Myocyte (in vitro differentiated cells): Measurements from ENCODE around the gene FGF14. TPM values are rescaled to one million over a fixed set of nuclear protein-coding genes. Genes with fewer than 3 reads are reported as not detected.
A peak's percentile ranks its signal among the peaks of the same experiment; 100 is the strongest.

Experiments used
- DNase-seq: peaks from one replicate; pipeline ENCODE4 v3.0.0-alpha.2; 2012; ENCODE audit warnings: low read depth
- total RNA-seq: library from RNA; depleted of rRNA; stranded (reverse); fragments of >200 nt; gene quantifications from 2 replicates; pipeline ENCODE4 v1.2.3, GENCODE V29; 2014

Gene FGF14
- total RNA-seq, 1 donor from 2014 or later, result not detected

- no peak for DNase-seq
Measured at GRCh38 chr13:101941095-101941783, 460.6 kb downstream of the FGF14 start.

DNA sequence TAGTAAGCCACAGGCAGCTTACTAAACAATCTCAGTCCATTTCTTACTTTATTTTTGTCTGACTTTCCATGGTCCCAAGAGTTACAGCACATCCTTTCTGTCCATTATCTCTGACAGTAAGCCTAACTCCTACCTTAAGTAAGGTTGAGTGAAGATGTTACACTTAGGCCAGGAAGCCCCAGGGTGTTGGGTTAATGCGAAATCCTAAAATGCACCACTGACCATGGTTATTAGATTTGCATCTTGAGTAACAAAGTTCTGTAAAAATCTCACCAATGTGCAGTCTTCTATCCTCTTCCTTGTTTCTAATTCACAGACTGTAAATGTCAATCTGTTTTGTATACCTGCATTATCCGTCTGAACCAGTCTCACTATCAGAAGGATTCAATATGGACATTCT lies 462.5 kb downstream of the FGF14 start:
- no peak for DNase-seq

DNA sequence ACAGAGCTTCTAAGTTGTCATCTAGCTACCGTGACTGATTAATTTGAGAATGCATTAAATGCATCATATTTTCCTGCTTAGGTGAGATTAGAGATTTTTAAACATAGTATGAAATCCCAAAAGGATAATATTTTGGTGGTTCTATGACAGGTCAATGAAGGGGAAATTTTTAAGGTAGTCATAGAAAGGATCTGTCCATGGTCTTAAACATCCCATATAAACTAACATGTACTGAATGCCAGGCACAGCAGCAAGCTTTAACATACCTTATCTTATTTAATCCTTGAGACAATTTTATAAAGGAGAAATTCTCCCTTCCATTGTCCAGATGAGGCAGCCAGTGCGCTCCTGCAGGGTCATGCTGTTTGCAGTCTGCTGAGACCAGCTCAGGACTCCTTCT lies 466.0 kb downstream of the FGF14 start:
- no peak for DNase-seq

GRCh38 chr13:101931186-101931585 lies 470.7 kb downstream of the FGF14 start:
- no peak for DNase-seq

- DNase-seq, result no peak
Measured at GRCh38 chr13:101930331-101930730, 471.5 kb downstream of the FGF14 start.

- DNase-seq, result no peak
Measured at GRCh38 chr13:101925731-101926130, 476.1 kb downstream of the FGF14 start.

DNA sequence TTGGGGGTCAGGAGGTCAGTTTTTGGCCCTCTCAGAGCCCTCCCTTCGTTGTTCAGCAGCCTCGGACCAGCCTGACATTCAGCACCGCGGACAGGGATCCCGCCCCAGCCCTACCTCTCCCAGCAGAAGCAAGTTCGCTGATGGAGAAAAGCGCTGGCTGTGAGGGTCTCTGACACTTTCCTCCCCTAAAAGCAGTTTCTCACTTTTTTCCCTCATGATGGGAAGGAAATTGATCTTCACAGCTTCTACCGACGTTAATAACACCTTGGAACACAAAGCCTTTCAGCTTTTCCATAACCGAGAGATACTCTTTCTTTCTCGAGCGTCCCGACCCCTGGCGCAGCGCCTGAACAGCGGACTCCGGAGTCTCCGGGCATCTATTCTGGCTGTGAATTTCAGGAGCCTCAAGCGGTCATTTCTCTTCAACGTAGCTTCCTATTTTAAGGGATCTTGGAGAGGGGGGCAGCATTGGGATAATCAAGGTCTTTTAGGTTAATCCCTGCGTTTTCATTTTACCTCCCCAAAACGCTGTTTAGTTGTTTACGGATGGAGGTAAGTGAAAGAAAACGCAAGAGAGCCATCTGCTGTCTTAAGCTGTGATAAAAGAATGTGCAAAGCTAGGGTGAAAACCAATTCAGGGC lies 482.2 kb downstream of the FGF14 start:
- DNase-seq, result peak; percentile 52

DNA sequence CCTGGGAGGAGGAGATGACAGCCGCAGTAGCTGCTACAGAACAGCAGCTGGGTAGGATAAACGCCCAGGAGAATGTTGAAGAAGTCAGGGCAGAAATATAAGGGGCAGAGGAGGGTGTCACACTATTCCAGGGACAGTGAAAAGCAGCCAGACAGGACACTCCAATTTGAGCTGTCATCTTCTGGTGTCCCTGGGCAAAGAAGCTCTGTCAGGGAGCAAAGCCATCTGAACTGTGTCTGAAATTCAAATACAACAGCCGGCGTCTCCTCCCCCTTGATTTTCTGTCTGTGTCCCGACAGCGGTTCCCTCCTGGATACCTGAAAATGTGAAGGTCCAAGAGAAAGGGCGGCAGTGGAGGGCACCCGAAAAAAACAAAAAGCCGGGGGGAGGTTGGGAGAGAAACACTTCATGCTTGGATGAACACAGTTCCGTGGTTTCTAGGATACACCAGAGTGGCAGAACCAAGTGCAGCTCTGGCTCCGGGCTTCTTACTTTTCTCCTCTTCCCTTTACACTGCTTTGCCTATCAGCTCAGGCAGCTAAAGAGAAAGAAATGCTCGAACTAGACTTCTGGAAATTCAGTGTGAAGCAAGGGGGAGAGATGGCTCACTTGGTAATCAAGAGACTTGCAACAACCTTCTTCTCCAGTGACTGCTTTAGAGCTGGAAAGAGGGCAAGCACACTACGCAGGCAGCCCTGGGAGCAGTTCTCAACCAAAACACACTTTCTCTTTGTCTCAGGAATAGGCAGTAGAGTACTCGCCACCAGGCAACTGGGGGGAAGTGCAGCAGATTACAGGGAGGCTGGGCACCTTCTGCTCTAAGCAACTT lies 483.8 kb downstream of the FGF14 start:
- DNase-seq, result no peak

GRCh38 chr13:101917475-101917810 lies 484.4 kb downstream of the FGF14 start:
- no peak for DNase-seq

DNA sequence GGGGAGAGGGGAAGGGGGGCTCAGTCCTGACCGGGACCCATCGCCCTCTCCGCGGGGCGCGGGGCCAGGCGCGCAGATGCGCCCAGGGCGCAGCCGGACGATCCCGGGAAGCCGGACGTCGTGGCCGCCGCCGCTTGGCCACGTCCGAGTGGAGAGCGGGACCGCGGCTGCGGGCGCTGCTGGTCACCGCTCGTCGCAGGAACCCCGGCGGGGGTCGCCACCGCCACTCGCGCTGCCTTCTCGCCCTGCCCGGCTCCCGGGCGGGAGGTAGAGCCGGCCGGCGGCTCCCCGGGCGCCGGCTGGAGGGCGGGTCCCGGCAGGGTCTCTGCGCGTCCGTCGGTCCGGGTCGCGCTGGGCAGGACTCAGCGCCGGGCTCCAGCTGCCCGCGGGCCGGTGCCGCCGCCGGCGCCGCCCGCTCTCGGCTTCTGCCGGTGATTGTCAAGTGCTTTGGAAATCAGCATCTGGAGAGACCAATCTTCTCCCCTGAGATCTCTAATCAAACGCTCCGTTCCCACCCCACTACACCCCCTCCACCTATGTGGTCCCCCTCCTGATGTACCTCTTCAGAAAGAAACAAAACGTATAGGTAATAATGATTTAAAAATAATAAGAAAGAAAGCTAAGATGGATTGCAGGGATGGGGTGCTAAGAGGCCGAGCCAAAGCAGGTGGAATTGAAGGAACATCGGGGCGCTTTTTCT lies 484.9 kb downstream of the FGF14 start:
- DNase-seq, result no peak

GRCh38 chr13:101916108-101916774 lies 485.6 kb downstream of the FGF14 start:
- DNase-seq, result no peak

- DNase-seq, result no peak
Measured at GRCh38 chr13:101915755-101916107, 486.1 kb downstream of the FGF14 start.

GRCh38 chr13:101915331-101915730 lies 486.5 kb downstream of the FGF14 start:
- no peak for DNase-seq

- no peak for DNase-seq
Measured at GRCh38 chr13:101911752-101912151, 490.1 kb downstream of the FGF14 start.

DNA sequence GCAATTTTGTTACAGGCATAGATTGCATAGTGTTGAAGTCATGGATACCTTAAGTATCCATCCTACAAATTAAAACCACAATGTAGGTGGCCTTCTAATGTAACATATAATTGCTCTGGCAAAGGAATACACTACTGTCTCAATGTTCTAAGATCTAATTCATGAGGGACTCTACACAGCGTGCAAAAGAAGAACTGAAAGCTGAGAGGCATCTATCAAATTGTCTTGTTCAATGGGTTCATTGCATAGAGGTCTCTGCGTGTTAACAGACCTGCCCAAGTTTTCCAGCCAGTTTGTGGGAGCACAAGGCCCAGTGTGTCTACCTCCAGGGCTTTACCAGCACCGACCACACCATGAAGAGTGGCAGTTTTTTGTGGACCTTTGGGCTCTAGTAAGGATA lies 498.0 kb downstream of the FGF14 start:
- DNase-seq, result no peak

GRCh38 chr13:101898676-101899075 lies 503.2 kb downstream of the FGF14 start:
- no peak for DNase-seq

DNA sequence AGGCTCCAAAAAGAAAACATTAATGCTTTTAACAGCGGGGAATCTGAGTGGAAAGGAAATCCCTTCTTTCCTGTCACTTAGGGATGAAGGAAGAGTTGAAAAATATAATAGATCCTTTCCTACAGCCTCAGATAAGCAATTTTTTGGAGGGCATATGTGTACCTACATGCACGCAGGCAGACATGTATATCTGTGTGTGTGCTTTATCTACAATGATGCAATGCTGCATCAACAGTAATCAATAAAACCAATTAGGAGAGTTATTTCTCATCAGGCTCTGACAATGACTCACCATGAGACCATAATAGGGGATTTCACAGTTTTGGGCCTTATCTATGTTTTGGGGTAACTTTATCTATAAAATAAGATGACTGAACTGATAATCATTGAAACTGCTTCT lies 505.3 kb downstream of the FGF14 start:
- no peak for DNase-seq

GRCh38 chr13:101893021-101893420 lies 508.8 kb downstream of the FGF14 start:
- DNase-seq, result no peak

DNA sequence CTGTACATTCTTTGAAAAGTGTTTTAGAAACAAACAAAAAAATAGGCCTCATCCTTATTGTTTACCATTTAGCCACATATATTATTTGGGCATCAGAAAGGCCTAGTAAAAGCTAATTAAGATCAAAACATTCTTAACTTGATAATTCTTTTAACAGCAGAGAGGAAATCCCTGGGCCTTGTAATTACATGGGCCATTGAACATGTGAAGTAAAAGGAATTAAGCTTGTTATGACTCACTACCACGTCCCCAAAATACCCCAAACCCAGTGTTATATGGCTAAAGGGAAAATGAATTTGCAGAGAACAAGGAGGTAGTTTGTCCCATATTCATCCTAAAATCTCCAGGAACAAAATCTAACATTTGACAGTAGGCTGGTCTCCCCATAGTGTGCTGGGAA lies 509.6 kb downstream of the FGF14 start:
- DNase-seq, result no peak

- no peak for DNase-seq
Measured at GRCh38 chr13:101881593-101881992, 520.3 kb downstream of the FGF14 start.

DNA sequence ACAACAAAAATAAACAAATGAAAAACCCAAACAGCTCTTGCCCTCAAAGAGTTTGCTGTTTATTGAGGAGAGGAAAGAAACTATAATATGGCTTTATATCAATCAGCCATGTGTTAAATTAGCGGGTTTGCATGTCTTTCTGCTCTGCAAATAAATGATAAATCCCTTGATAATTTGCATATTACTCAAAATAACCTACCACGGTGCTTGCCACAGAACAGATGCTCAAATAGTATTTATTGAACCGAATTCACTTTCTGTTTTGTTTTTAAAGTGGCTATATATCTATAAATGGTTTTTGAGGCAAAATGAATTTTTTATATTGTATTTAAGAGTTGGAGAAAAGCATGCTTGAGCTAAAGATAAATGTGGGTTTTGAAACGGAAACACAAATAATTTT lies 521.3 kb downstream of the FGF14 start:
- no peak for DNase-seq
